ENCODE data around the gene UBFD1.
"Not testable (repeated sequence)": the region's sequence is repeated elsewhere in the genome, so short reads cannot be mapped to it uniquely, and the experiment has no call there.

Gene UBFD1

DNA sequence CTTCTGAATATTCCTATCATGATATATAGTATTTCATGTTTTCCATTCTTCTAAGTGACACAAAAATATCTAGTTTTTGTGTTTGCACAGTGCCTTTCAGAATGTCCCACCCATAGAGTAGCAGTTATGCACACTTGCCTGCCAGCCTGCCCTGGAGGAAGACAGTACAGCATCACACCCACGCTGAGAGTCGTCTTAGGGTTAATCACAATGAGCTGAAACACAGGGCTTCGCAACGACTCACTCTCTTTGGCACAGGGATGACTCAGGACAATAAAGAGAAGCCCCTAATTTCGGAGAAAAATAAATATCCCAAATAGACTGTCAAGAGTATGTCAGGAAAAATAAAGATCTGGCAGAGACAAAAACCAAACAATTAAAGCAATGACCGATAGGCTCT, 50.2 kb downstream of the UBFD1 start:
- no peak overlapping the region for H4K91ac ChIP-seq (ENCODE audit: low read depth, low read length, poor library complexity)
- H2AFZ ChIP-seq (ENCODE audit: low read length): no peak overlapping the region
- no peak overlapping the region for H3K23ac ChIP-seq (ENCODE audit: low read depth, low read length, poor library complexity)
- H2BK15ac ChIP-seq (ENCODE audit: low read length): no peak overlapping the region
- H3K14ac ChIP-seq (ENCODE audit: low read length): no peak overlapping the region
- H3K4me1 ChIP-seq (ENCODE audit: control insufficient read depth in 2 of 2, insufficient read depth in 1 of 2, low read depth in 1 of 2, low read length in 2 of 2): no peaks in the 10 kb centered on the region
- H2AK5ac ChIP-seq (ENCODE audit: low read depth, low read length): no peak overlapping the region
- H3K4me3 ChIP-seq (ENCODE audit: low read length in 2 of 2): no peak overlapping the region
- no CpG with 5 or more reads among the region's 6 CpGs for WGBS, 2 donors (ENCODE audit: extremely low coverage in 2 of 2, insufficient read length in 2 of 2, insufficient replicate concordance in 1 of 2)
- no peak overlapping the region for H2BK120ac ChIP-seq (ENCODE audit: low read depth, low read length)
- H3K18ac ChIP-seq (ENCODE audit: low read length): no peak overlapping the region
- H3K27ac ChIP-seq (replicated peaks; ENCODE audit: low read length): no peak overlapping the region
- H3K36me3 ChIP-seq (replicated peaks in 1 of 2; ENCODE audit: control insufficient read depth in 2 of 2, insufficient read depth in 2 of 2, low read length in 2 of 2): peaks cover 15 to 73% of the 10 kb centered on the region in 2 donors
- H3K9me3 ChIP-seq (replicated peaks in 1 of 2; ENCODE audit: control insufficient read depth in 2 of 2, insufficient read depth in 1 of 2, low read depth in 1 of 2, low read length in 2 of 2): no peaks in the 10 kb centered on the region
- H3K4ac ChIP-seq (ENCODE audit: low read length): no peak overlapping the region
- H2BK5ac ChIP-seq (ENCODE audit: low read length): no peak overlapping the region
- no peak overlapping the region for H4K8ac ChIP-seq (ENCODE audit: low read depth, low read length)
- H3K9ac ChIP-seq (ENCODE audit: low read depth, low read length, poor library complexity): no peak overlapping the region
- H3K27me3 ChIP-seq (ENCODE audit: control insufficient read depth in 3 of 3, insufficient read depth in 3 of 3, low read depth in 1 of 3, low read length in 3 of 3): no peaks in the 10 kb centered on the region
- H2BK12ac ChIP-seq (ENCODE audit: low read length): no peak overlapping the region
- no peaks in the 10 kb centered on the region for H3K79me1 ChIP-seq (ENCODE audit: low read depth, low read length)
- no peak overlapping the region for H3K4me2 ChIP-seq (ENCODE audit: insufficient read depth, low read length, poor library complexity, severe bottlenecking)
- no peak for DNase-seq (ENCODE audit: low spot score)

DNA sequence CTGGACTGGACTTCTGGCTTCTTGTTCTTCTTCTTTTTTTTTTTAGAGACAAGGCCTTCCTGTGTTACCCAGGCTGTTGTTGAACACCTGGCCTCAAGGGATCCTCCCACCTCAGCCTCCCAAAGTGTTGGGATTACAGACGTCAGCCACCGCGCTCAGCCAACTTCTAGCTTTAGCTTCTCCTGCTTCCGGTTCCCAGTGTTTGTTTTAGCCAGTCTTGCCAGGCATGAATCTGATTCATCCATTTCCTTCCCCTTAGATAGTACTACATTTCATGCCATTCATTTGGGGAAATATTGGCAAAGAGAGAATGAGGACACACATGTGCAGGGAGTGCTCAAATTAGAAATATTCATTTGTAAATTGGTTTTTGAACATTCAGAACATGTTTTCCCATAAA, 50.7 kb downstream of the UBFD1 start:
- Histone ChIP-seq H3K4me2 (ENCODE audit: insufficient read depth, low read length, poor library complexity, severe bottlenecking) (no peak overlapping the region), H3K27ac (replicated peaks; ENCODE audit: low read length) (no peak overlapping the region), H2BK5ac (ENCODE audit: low read length) (no peak overlapping the region)

DNA sequence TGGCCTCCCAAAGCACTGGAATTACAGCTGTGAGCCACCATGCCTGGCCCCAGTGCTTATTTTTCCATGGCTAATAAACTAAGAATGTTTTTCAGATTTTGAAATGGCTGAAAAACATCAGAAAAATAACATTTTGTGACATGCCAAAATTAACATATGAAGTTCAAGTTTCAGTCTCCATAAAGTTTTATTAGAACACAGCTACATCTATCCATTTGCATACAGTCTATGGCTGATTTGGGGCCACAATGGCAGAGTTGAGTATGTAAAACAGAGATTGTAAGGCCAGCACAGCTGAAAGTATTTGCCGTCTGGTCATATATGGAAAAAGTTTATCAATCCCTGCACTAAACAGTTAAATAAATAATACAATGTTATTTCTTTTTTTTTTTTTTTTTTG, 52.4 kb downstream of the UBFD1 start:
- Histone ChIP-seq H3K9ac (ENCODE audit: low read depth, low read length, poor library complexity) (no peak overlapping the region), H2BK15ac (ENCODE audit: low read length) (no peak overlapping the region), H3K27ac (replicated peaks; ENCODE audit: low read length) (no peak overlapping the region), H2BK5ac (ENCODE audit: low read length) (no peak overlapping the region), H3K36me3 (replicated peaks in 1 of 2; ENCODE audit: control insufficient read depth in 2 of 2, insufficient read depth in 2 of 2, low read length in 2 of 2) (peaks cover 9 to 73% of the 10 kb centered on the region in 2 donors), H3K4me3 (ENCODE audit: low read length in 2 of 2) (no peak overlapping the region), H4K8ac (ENCODE audit: low read depth, low read length) (no peak overlapping the region), H3K4ac (ENCODE audit: low read length) (no peak overlapping the region), H3K18ac (ENCODE audit: low read length) (no peak overlapping the region), H2AK5ac (ENCODE audit: low read depth, low read length) (no peak overlapping the region), H3K9me3 (replicated peaks in 1 of 2; ENCODE audit: control insufficient read depth in 2 of 2, insufficient read depth in 1 of 2, low read depth in 1 of 2, low read length in 2 of 2) (no peaks in the 10 kb centered on the region), H3K79me1 (ENCODE audit: low read depth, low read length) (no peaks in the 10 kb centered on the region), H2BK120ac (ENCODE audit: low read depth, low read length) (no peak overlapping the region), H3K27me3 (ENCODE audit: control insufficient read depth in 3 of 3, insufficient read depth in 3 of 3, low read depth in 1 of 3, low read length in 3 of 3) (no peaks in the 10 kb centered on the region), H2AFZ (ENCODE audit: low read length) (no peak overlapping the region), H3K4me1 (ENCODE audit: control insufficient read depth in 2 of 2, insufficient read depth in 1 of 2, low read depth in 1 of 2, low read length in 2 of 2) (no peaks in the 10 kb centered on the region), H2BK12ac (ENCODE audit: low read length) (no peak overlapping the region), H3K4me2 (ENCODE audit: insufficient read depth, low read length, poor library complexity, severe bottlenecking) (no peak overlapping the region), H3K23ac (ENCODE audit: low read depth, low read length, poor library complexity) (no peak overlapping the region), H3K14ac (ENCODE audit: low read length) (no peak overlapping the region), H4K91ac (ENCODE audit: low read depth, low read length, poor library complexity) (no peak overlapping the region)
- no CpG with 5 or more reads among the region's 1 CpG for WGBS, 2 donors (ENCODE audit: extremely low coverage in 2 of 2, insufficient read length in 2 of 2, insufficient replicate concordance in 1 of 2)
- DNase-seq (ENCODE audit: low spot score): no peak

More for the DNA sequence above, 50.7 kb downstream of the UBFD1 start:
- DNase-seq (ENCODE audit: low spot score): no peak
- WGBS, 2 donors (ENCODE audit: extremely low coverage in 2 of 2, insufficient read length in 2 of 2, insufficient replicate concordance in 1 of 2): no CpG with 5 or more reads among the region's 4 CpGs
- no peak overlapping the region for H3K14ac ChIP-seq (ENCODE audit: low read length)
- H3K9me3 ChIP-seq (replicated peaks in 1 of 2; ENCODE audit: control insufficient read depth in 2 of 2, insufficient read depth in 1 of 2, low read depth in 1 of 2, low read length in 2 of 2): no peaks in the 10 kb centered on the region
- H2AFZ ChIP-seq (ENCODE audit: low read length): no peak overlapping the region
- no peak overlapping the region for H2AK5ac ChIP-seq (ENCODE audit: low read depth, low read length)
- peaks cover 15 to 72% of the 10 kb centered on the region in 2 donors for H3K36me3 ChIP-seq (replicated peaks in 1 of 2; ENCODE audit: control insufficient read depth in 2 of 2, insufficient read depth in 2 of 2, low read length in 2 of 2)
- no peak overlapping the region for H3K23ac ChIP-seq (ENCODE audit: low read depth, low read length, poor library complexity)
- no peak overlapping the region for H4K91ac ChIP-seq (ENCODE audit: low read depth, low read length, poor library complexity)
- no peaks in the 10 kb centered on the region for H3K27me3 ChIP-seq (ENCODE audit: control insufficient read depth in 3 of 3, insufficient read depth in 3 of 3, low read depth in 1 of 3, low read length in 3 of 3)
- H3K18ac ChIP-seq (ENCODE audit: low read length): no peak overlapping the region
- H3K4me3 ChIP-seq (ENCODE audit: low read length in 2 of 2): no peak overlapping the region
- H3K4ac ChIP-seq (ENCODE audit: low read length): no peak overlapping the region
- H3K4me1 ChIP-seq (ENCODE audit: control insufficient read depth in 2 of 2, insufficient read depth in 1 of 2, low read depth in 1 of 2, low read length in 2 of 2): no peaks in the 10 kb centered on the region
- no peak overlapping the region for H2BK120ac ChIP-seq (ENCODE audit: low read depth, low read length)
- H2BK15ac ChIP-seq (ENCODE audit: low read length): no peak overlapping the region
- no peak overlapping the region for H2BK12ac ChIP-seq (ENCODE audit: low read length)
- no peaks in the 10 kb centered on the region for H3K79me1 ChIP-seq (ENCODE audit: low read depth, low read length)
- H4K8ac ChIP-seq (ENCODE audit: low read depth, low read length): no peak overlapping the region
- H3K9ac ChIP-seq (ENCODE audit: low read depth, low read length, poor library complexity): no peak overlapping the region

DNA sequence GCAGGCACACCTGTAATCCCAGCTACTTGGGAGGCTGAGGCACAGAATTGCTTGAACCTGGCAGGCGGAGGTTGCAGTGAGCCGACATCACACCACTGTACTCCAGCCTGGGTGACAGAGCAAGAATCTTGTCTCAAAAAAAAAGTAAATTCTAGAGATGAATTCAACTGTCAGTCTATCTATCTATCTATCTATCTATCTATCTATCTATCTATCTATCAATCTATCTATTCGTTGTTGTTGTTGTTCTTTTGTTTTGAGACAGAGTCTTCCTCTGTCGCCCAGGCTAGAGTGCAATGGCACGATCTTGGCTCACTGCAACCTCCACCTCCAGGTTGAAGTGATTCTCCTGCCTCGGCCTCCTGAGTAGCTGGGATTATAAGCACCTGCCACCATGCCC, 53.4 kb downstream of the UBFD1 start:
- H3K23ac ChIP-seq (ENCODE audit: low read depth, low read length, poor library complexity); H3K9ac ChIP-seq (ENCODE audit: low read depth, low read length, poor library complexity); H3K4me3 ChIP-seq (ENCODE audit: low read length in 2 of 2); H3K27me3 ChIP-seq (ENCODE audit: control insufficient read depth in 3 of 3, insufficient read depth in 3 of 3, low read depth in 1 of 3, low read length in 3 of 3); H3K14ac ChIP-seq (ENCODE audit: low read length); H3K79me1 ChIP-seq (ENCODE audit: low read depth, low read length); H2BK15ac ChIP-seq (ENCODE audit: low read length); H3K9me3 ChIP-seq (replicated peaks in 1 of 2; ENCODE audit: control insufficient read depth in 2 of 2, insufficient read depth in 1 of 2, low read depth in 1 of 2, low read length in 2 of 2); DNase-seq (ENCODE audit: low spot score); H2BK12ac ChIP-seq (ENCODE audit: low read length); H2BK120ac ChIP-seq (ENCODE audit: low read depth, low read length); H2BK5ac ChIP-seq (ENCODE audit: low read length); H2AFZ ChIP-seq (ENCODE audit: low read length); H3K4me1 ChIP-seq (ENCODE audit: control insufficient read depth in 2 of 2, insufficient read depth in 1 of 2, low read depth in 1 of 2, low read length in 2 of 2); H3K4me2 ChIP-seq (ENCODE audit: insufficient read depth, low read length, poor library complexity, severe bottlenecking); H3K27ac ChIP-seq (replicated peaks; ENCODE audit: low read length); H4K91ac ChIP-seq (ENCODE audit: low read depth, low read length, poor library complexity); H3K4ac ChIP-seq (ENCODE audit: low read length); H4K8ac ChIP-seq (ENCODE audit: low read depth, low read length); H3K18ac ChIP-seq (ENCODE audit: low read length); H2AK5ac ChIP-seq (ENCODE audit: low read depth, low read length): not testable (repeated sequence)
- H3K36me3 ChIP-seq (replicated peaks in 1 of 2; ENCODE audit: control insufficient read depth in 2 of 2, insufficient read depth in 2 of 2, low read length in 2 of 2): peaks cover 9 to 73% of the 10 kb centered on the region in 2 donors
- no CpG with 5 or more reads among the region's 6 CpGs for WGBS, 2 donors (ENCODE audit: extremely low coverage in 2 of 2, insufficient read length in 2 of 2, insufficient replicate concordance in 1 of 2)
